HUES64 (cell line): Measurements from ENCODE around the gene UBQLN3.

ENCODE experiments used
- H3K27ac ChIP-seq: 2 replicates; pipeline ENCODE4 v1.7.0; 2013; ENCODE audit warnings: low read depth, low read length, inconsistent platforms
- H3K27me3 ChIP-seq: 2 replicates; pipeline ENCODE4 v1.6.1; 2013; ENCODE audit warnings: mild to moderate bottlenecking, low read length; ENCODE audit not compliant: insufficient read depth
- H3K36me3 ChIP-seq: 2 replicates; pipeline ENCODE4 v1.6.1; 2013; ENCODE audit warnings: mild to moderate bottlenecking, low read length; ENCODE audit not compliant: insufficient read depth
- H3K4me1 ChIP-seq: 2 replicates; pipeline ENCODE4 v1.6.1; 2013; ENCODE audit warnings: mild to moderate bottlenecking, low read length, moderate library complexity; ENCODE audit not compliant: insufficient read depth
- H3K4me3 ChIP-seq: 2 replicates; pipeline ENCODE4 v1.5.1; 2013; ENCODE audit warnings: mild to moderate bottlenecking, low read length, moderate library complexity
- H3K9ac ChIP-seq: 2 replicates; pipeline ENCODE4 v1.6.1; 2013; ENCODE audit warnings: mild to moderate bottlenecking, low read depth, low read length
- H3K9me3 ChIP-seq: 2 replicates; pipeline ENCODE4 v1.6.1; 2013; ENCODE audit warnings: low read depth, low read length; ENCODE audit not compliant: insufficient read depth
- WGBS: fragments of 150-250, 120-280 bp; methylation state at CpG from one replicate; pipeline ENCODE4 v1.1.7; 2013; ENCODE audit warnings: missing lambda C conversion rate; 5-methylcytosine and 5-hydroxymethylcytosine counted together

UBQLN3 gene

DNA sequence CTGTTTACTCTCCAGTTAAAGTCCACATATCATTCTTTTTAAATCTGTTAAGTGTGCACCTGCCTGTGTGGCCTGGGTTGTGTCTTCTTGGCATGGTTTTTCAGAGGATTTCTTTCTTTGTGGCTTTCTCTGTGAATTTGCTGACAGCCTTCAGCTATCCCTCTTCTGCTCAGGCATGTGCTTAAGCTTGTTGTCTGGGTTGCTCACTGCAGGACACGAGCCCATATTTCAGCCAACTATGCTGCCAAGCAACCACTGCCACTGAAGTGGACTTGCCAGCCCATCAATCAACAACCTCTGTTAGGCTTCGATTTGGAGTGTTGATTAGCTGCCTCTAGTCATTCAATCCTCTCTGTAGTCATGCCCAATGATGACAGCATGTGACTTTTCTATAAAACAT lies 42.2 kb downstream of the UBQLN3 start:
- no peak overlapping the region for H3K4me3 ChIP-seq
- H3K9ac ChIP-seq: no peak overlapping the region
- H3K27ac ChIP-seq: no peak overlapping the region
- 95% methylated on average over 2 of the region's 2 CpGs for WGBS
- no peaks in the 10 kb centered on the region for H3K27me3 ChIP-seq
- no peaks in the 10 kb centered on the region for H3K36me3 ChIP-seq
- H3K9me3 ChIP-seq: no peaks in the 10 kb centered on the region
- H3K4me1 ChIP-seq: no peaks in the 10 kb centered on the region

- H3K27ac ChIP-seq: no peak overlapping the region
- no peaks in the 10 kb centered on the region for H3K4me1 ChIP-seq
- no peaks in the 10 kb centered on the region for H3K36me3 ChIP-seq
- no peaks in the 10 kb centered on the region for H3K27me3 ChIP-seq
- no peaks in the 10 kb centered on the region for H3K9me3 ChIP-seq
- no peak overlapping the region for H3K9ac ChIP-seq
- WGBS: 90% methylated on average over 14 of the region's 14 CpGs
- H3K4me3 ChIP-seq: no peak overlapping the region
Observed at GRCh38 chr11:5460983-5461621, 48.7 kb downstream of the UBQLN3 start.
